ENCODE results near the gene SLC16A12.

SLC16A12 gene

GRCh38 chr10:89574368-89574767 lies 39.0 kb upstream of the SLC16A12 start:
- TF ChIP-seq CTCF (IDR thresholded peaks at IDR 0.05; ENCODE audit: low read length) (no peak), EZH2 (IDR thresholded peaks at IDR 0.05; ENCODE audit: borderline replicate concordance, low read length) (no peak)
- Histone ChIP-seq H3K79me2 (ENCODE audit: insufficient read depth, low read length) (no peaks in the 10 kb centered on the region), H3K4me1 (ENCODE audit: insufficient read depth, low read length, severe bottlenecking) (no peaks in the 10 kb centered on the region)

GRCh38 chr10:89567576-89568245 lies 32.3 kb upstream of the SLC16A12 start:
- Histone ChIP-seq H3K79me2 (ENCODE audit: insufficient read depth, low read length) (no peaks in the 10 kb centered on the region), H3K4me2 (ENCODE audit: low read length) (no peak overlapping the region), H3K4me1 (ENCODE audit: insufficient read depth, low read length, severe bottlenecking) (no peaks in the 10 kb centered on the region), H3F3A (ENCODE audit: insufficient read depth, low read length) (no peaks in the 10 kb centered on the region), H3K27ac (ENCODE audit: low read depth, low read length, poor library complexity, severe bottlenecking) (no peak overlapping the region), H4K20me1 (ENCODE audit: insufficient read depth, low read length) (no peaks in the 10 kb centered on the region), H3K4me3 (ENCODE audit: low read depth, low read length, poor library complexity, severe bottlenecking) (no peak overlapping the region), H3K9me3 (ENCODE audit: low read length) (no peaks in the 10 kb centered on the region), H3K36me3 (ENCODE audit: insufficient read depth, low read length) (no peaks in the 10 kb centered on the region), H3K9me2 (ENCODE audit: low read depth, low read length) (no peaks in the 10 kb centered on the region), H3K9ac (ENCODE audit: low read length) (no peak overlapping the region), H3K27me3 (ENCODE audit: insufficient read depth, low read length) (no peaks in the 10 kb centered on the region), H2AFZ (ENCODE audit: low read length) (no peak overlapping the region)
- TF ChIP-seq CTCF (IDR thresholded peaks at IDR 0.05; ENCODE audit: low read length) (no peak), EZH2 (IDR thresholded peaks at IDR 0.05; ENCODE audit: borderline replicate concordance, low read length) (no peak)

More at GRCh38 chr10:89574368-89574767, 39.0 kb upstream of the SLC16A12 start:
- Histone ChIP-seq H3K27ac (ENCODE audit: low read depth, low read length, poor library complexity, severe bottlenecking) (no peak overlapping the region), H3K36me3 (ENCODE audit: insufficient read depth, low read length) (no peaks in the 10 kb centered on the region), H3K27me3 (ENCODE audit: insufficient read depth, low read length) (no peaks in the 10 kb centered on the region), H3K4me2 (ENCODE audit: low read length) (no peak overlapping the region), H3K4me3 (ENCODE audit: low read depth, low read length, poor library complexity, severe bottlenecking) (no peak overlapping the region), H4K20me1 (ENCODE audit: insufficient read depth, low read length) (no peaks in the 10 kb centered on the region), H3K9me2 (ENCODE audit: low read depth, low read length) (no peaks in the 10 kb centered on the region), H3F3A (ENCODE audit: insufficient read depth, low read length) (no peaks in the 10 kb centered on the region), H3K9ac (ENCODE audit: low read length) (no peak overlapping the region), H3K9me3 (ENCODE audit: low read length) (no peaks in the 10 kb centered on the region), H2AFZ (ENCODE audit: low read length) (no peak overlapping the region)

GRCh38 chr10:89566992-89567391 lies 31.6 kb upstream of the SLC16A12 start:
- no peak overlapping the region for H3K9ac ChIP-seq (ENCODE audit: low read length)
- H3K9me2 ChIP-seq (ENCODE audit: low read depth, low read length): no peaks in the 10 kb centered on the region
- no peak overlapping the region for H3K4me2 ChIP-seq (ENCODE audit: low read length)
- no peaks in the 10 kb centered on the region for H3F3A ChIP-seq (ENCODE audit: insufficient read depth, low read length)
- H3K4me3 ChIP-seq (ENCODE audit: low read depth, low read length, poor library complexity, severe bottlenecking): no peak overlapping the region
- no peak overlapping the region for H2AFZ ChIP-seq (ENCODE audit: low read length)
- no peaks in the 10 kb centered on the region for H3K79me2 ChIP-seq (ENCODE audit: insufficient read depth, low read length)
- no peaks in the 10 kb centered on the region for H3K27me3 ChIP-seq (ENCODE audit: insufficient read depth, low read length)
- no peak overlapping the region for H3K27ac ChIP-seq (ENCODE audit: low read depth, low read length, poor library complexity, severe bottlenecking)
- no peaks in the 10 kb centered on the region for H3K9me3 ChIP-seq (ENCODE audit: low read length)
- H3K4me1 ChIP-seq (ENCODE audit: insufficient read depth, low read length, severe bottlenecking): no peaks in the 10 kb centered on the region
- H3K36me3 ChIP-seq (ENCODE audit: insufficient read depth, low read length): no peaks in the 10 kb centered on the region
- no peak for TF ChIP-seq CTCF (IDR thresholded peaks at IDR 0.05; ENCODE audit: low read length)
- no peak for TF ChIP-seq EZH2 (IDR thresholded peaks at IDR 0.05; ENCODE audit: borderline replicate concordance, low read length)
- H4K20me1 ChIP-seq (ENCODE audit: insufficient read depth, low read length): no peaks in the 10 kb centered on the region

Data from OCI-LY1 (cell line).